K562 (cell line): ENCODE measurements around the gene CCDC186.

Source experiments
- FOXM1 ChIP-seq, 2 experiments: fragments of 450-650 bp in 1 of 2; sonication (generic) in 1 of 2; formaldehyde crosslinking in 1 of 2; IDR thresholded peaks; 2 replicates each; pipeline versions ENCODE4 v1.6.1 to v1.9.0; 2017 to 2022; ENCODE audit warnings: low read depth in 2 of 2, mild to moderate bottlenecking in 2 of 2, missing genetic modification reagents in 1 of 2, moderate library complexity in 1 of 2
- IRF9 ChIP-seq: fragments of 450-650 bp; IDR thresholded peaks from 2 replicates; pipeline ENCODE4 v1.6.1; 2016; ENCODE audit warnings: missing biosample characterization, missing genetic modification characterization
- POLR2A ChIP-seq: fragments of 450-650 bp; conservative IDR thresholded peaks from 2 replicates; pipeline ENCODE4 v1.6.1; 2016
- SETDB1 ChIP-seq: IDR thresholded peaks from one replicate; pipeline ENCODE4 v1.6.1; 2012; ENCODE audit warnings: low read length, control low read depth, inconsistent platforms
- TAF7 ChIP-seq: fragments of 450-650 bp; IDR thresholded peaks from 2 replicates; pipeline ENCODE4 v1.6.1; 2016; ENCODE audit warnings: missing genetic modification characterization, missing compliant biosample characterization
- TF ChIP-seq, protein P1 (sequence below), 3 experiments: IDR thresholded peaks in 2 of 3; conservative IDR thresholded peaks in 1 of 3; 2 replicates each; pipeline ENCODE4 v1.5.1; 2011 to 2012; ENCODE audit warnings: low read length in 3 of 3, mild to moderate bottlenecking in 3 of 3, control low read depth in 2 of 3, improper control_type of control experiment in 1 of 3, inconsistent platforms in 1 of 3, low read depth in 1 of 3, mixed read lengths in 1 of 3, moderate library complexity in 1 of 3; ENCODE audit not compliant: insufficient read depth in 2 of 3

- TF ChIP-seq, protein P1, sequence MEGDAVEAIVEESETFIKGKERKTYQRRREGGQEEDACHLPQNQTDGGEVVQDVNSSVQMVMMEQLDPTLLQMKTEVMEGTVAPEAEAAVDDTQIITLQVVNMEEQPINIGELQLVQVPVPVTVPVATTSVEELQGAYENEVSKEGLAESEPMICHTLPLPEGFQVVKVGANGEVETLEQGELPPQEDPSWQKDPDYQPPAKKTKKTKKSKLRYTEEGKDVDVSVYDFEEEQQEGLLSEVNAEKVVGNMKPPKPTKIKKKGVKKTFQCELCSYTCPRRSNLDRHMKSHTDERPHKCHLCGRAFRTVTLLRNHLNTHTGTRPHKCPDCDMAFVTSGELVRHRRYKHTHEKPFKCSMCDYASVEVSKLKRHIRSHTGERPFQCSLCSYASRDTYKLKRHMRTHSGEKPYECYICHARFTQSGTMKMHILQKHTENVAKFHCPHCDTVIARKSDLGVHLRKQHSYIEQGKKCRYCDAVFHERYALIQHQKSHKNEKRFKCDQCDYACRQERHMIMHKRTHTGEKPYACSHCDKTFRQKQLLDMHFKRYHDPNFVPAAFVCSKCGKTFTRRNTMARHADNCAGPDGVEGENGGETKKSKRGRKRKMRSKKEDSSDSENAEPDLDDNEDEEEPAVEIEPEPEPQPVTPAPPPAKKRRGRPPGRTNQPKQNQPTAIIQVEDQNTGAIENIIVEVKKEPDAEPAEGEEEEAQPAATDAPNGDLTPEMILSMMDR (IDR thresholded peaks at IDR 0.05 in 2 of 3, conservative IDR thresholded peaks at IDR 0.05 in 1 of 3; ENCODE audit: insufficient read depth in 2 of 3, low read depth in 1 of 3, low read length in 3 of 3), result no peak
- TF ChIP-seq FOXM1 (IDR thresholded peaks at IDR 0.05; ENCODE audit: low read depth) (no peak), FOXM1 (CRISPR knock-in tag; IDR thresholded peaks at IDR 0.05; ENCODE audit: low read depth) (no peak), SETDB1 (no peak), TAF7 (tag) (no peak), IRF9 (tag) (no peak), POLR2A (no peak)
These were observed 9.6 kb upstream of the CCDC186 start for GRCh38 chr10:114183563-114183962.
